ENCODE measurements around the gene PDE11A.
A peak's percentile ranks its signal among the peaks of the same experiment; 100 is the strongest.
"Not testable (repeated sequence)": the region's sequence is repeated elsewhere in the genome, so short reads cannot be mapped to it uniquely, and the experiment has no call there.

Gene PDE11A

DNA sequence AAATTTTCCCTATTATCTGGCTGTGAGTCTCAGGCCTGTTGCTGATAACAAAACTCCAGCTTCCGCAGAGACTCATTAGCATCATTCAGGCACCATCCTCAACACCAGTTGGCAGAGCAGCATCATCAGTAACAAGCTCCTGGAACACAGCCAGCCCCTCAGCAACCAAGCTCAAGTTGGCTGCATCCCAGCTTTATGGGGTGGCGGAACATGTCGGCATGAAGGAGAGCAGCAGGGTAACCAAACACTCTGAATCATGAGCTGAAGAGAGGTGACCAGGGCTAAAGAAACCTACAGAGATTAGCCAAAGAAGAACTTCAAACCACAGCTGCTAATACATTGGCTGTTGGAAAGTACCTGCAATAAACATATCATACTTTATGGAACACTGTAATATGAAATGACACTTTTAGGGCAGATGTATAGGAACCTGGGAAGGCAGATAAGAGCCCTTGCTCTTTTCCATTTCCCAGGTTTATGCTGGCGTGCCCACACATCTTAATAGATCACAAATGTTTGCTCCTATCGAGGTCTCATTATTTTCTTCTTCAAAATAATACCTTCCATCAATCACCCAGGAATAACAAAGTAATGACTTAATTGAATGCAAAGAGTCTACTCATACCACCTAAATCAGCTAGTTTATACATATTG, 63.8 kb downstream of the PDE11A start:
- no peak for DNase-seq (ENCODE audit: low spot score)

DNA sequence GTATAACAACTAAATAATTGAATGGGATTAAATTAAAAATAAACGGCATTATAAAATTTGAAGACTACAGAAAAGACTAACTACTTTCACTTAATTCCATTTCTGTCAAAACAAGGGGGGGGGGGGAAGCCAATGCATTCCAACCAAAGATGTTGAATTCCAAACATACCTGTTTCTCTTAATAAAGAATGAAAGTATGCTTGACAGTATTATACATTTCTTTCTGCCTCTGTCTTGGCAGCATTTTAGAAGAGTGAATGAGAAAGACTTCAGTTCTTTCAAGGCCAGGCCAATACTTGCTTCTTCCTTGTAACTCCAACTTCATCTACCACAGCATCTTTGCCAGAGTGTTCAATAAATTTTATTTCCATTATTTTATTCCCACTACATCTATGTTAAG, 65.9 kb downstream of the PDE11A start:
- DNase-seq (ENCODE audit: low spot score): no peak

DNA sequence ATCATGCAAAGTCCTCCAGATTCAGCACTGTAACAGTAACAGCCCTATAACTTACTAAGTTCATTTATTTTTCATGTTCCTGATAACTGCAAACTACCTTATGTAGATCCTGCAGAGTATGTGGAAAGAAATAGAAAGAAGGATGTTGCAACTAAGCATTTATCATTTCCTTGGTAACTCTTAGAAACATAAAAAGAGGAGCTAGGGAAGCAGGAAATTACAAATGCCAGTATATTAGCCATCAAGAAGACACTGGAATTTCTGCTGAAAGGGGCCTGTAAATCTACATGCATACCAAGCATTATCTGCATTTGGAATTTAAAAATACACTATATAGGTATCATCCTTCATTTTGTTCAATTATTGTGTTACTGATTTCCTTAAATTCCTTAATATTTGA, 66.8 kb downstream of the PDE11A start:
- DNase-seq (ENCODE audit: low spot score): no peak

DNA sequence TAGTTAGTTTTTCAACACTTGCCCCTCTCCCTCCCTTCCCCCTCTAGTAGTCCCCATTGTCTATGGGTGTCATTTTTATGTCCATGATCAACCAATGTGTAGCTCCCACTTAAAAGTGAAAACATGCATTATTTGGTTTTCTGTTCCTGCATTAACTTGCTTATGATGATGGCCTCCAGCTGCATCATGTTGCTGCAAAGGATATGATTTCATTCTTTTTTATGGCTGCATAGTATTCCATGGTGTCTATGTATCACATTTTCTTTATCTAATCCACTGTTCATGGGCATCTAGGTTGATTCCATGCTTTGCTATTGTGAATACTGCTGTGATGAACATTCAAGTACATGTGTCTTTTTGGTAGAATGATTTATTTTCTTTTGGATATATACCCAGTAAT, 70.5 kb downstream of the PDE11A start:
- DNase-seq (ENCODE audit: low spot score): no peak

DNA sequence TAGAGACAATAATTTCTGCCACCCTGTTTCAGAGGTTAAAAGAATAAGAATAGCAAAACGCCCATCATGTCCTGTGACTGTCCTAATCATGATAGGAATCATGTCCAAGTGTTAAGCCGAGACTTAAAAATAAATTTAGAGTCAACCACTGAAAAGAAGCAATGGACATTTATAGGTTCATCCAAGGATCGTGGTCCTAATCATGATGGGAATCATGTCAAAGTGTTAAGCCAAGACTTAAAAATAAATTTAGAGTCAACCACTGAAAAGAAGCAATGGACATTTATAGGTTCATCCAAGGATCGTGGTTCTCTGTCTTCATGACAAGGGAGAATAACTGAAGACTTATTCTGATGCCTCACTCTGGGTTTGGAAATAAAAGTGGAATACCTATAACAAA, 73.6 kb downstream of the PDE11A start:
- no peak for DNase-seq (ENCODE audit: low spot score)

DNA sequence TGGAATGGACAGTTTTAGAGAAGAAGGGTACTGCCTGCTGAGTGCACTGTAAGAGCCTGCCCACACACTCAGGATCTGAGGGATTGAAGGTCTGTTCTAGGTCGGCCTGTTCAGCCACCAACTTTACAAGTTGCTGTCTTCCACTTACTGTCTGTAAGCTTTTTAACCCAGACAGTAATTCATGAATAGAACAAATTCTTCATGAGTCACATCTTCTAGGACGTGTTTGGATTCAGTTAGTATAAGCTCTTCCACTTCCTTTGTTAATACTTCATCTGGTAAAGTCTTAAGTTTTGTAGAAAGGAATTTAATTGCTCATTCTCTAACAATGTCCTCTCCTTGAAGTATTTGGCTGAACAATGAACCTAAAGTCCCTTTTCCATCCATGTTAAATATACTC, 74.6 kb downstream of the PDE11A start:
- DNase-seq (ENCODE audit: low spot score): no peak

DNA sequence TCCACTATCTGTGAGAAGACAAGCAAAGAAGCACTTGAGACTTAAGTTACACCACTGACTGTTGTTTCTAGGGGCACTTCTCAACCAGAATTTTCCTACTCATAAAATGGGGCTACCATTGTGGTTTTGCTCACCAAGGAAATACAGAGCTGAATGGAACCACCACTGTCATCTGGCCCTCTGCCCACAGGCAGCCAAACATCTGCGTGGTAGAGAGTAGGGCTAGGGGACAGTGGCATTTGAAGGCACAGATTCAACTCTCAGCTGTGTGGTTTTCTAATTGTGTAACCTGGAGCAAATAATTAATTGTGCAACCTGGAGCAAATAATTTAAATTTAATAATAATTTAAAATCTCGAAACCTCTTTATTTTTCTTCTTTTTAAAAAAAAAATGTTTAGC, 79.6 kb downstream of the PDE11A start:
- no peak for DNase-seq (ENCODE audit: low spot score)

DNA sequence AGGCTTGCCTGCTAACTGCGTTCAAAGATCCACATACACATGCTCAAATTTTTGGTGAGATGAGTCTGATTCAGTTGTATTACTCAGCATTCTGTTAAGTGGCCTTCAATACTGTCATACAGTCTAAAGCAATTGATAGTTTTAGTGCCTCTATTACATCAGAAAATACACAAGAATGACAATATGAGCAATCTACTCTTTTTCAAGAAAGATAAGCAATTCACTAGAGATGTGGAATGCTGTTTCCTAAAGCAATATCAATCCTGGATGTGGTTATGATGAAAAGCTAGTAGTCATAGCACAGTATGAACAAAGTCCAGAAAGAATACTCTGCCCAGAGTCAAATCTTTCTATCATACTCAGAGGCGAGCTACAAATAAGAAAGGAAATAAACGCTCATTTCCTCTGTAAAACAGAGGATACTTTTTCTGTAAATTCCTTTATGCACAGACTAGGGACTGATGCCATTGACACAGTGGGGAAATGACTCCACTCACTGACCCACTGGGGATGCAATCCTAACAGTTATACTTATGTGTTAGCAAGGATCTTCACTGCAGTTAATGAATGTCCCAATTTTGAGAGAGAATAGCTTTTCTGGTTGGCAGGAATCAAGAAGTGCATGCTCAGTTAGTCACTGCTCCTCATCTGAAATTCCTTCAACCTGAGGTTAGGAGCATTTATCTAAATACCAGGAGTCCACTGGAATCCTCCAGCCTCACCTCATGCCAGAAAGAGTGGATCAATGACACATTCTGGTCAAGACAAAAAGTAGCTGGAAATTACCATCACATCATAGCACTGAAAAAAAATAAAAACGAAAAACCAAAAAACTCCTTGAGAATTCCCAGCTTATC, 83.3 kb downstream of the PDE11A start:
- DNase-seq (ENCODE audit: low spot score): no peak

DNA sequence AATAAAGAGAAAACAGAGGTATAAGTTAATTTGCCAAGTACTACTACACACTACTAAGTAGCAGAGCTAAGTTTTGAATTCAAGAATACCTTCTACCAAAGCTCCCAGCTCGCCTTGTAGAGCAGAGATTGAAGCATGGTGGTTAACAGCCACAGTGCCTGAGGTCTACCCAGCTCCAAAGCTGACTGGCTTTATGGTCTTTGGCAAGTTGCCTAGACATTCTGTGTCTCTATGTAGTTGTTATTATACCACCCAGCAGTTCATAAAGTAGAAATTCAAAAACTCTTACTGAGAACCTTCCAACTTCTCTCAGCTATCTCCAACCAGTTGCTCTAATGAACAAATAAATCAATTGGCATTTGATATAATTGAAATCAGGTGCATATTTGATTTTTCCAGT, 87.8 kb downstream of the PDE11A start:
- no peak for DNase-seq (ENCODE audit: low spot score)

DNA sequence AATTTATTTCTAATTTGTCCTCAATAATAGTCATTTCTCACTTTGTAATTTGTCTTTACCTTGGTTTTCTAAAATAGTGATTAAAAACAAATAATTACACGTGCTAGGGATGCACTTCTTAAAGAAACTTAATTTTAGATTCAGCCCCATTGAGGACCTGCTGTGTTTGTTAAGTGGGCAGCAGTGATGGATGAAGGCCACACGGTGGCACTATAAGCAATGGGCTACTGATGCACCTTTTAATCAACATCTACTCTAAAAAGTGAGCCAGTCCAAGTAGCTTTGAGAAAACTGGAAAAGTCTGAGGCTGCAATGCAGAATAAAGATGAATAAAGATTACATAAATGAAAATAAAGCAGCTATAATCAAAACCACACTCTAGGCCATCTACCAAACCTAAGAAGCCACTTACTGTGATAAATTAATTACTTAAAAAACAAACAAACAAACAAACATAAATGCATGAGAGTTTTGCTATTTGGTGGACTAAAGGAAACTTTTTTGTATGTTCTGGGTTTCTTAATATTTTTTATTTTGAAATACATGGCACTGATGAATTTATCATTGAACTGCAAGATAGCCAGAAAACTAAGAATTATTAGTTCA, 89.3 kb downstream of the PDE11A start:
- DNase-seq (ENCODE audit: low spot score): peak; percentile 8

DNA sequence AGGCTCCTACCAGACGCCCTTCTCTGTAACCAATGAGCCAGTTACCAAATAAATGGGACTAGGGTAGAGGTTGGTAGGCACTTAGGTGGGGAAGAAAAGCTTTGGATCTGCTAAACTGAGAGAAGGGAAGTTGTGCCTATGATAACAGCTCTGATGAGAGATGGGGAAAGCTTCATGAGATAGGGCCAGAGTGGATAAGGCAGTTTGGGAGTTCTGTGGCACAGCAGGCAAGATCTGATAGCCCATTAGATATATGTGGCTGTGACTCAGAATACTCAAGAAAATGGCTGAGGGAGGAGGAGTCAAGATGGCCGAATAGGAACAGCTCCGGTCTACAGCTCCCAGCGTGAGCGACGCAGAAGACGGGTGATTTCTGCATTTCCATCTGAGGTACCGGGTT, 99.8 kb downstream of the PDE11A start:
- no peak for DNase-seq (ENCODE audit: low spot score)

DNA sequence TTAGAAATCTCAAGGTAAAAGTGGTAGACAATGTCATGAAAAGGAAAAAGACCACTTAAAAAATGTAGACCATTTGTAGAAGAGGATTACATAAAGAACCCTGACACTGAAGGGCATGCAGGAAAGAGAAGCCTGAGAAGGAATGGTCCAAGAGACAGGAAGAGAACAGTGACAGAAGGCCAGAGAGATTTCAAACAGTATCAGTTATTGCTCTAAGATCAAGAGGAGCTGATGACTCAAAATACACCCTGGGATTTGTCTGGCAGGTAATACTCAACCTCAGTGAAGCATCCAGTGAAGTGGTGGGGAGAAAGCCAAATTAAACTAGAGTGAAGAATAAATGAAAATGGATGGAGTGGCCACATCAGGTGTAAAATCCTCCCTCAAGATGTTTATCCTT, 100.5 kb downstream of the PDE11A start:
- no peak for DNase-seq (ENCODE audit: low spot score)

DNA sequence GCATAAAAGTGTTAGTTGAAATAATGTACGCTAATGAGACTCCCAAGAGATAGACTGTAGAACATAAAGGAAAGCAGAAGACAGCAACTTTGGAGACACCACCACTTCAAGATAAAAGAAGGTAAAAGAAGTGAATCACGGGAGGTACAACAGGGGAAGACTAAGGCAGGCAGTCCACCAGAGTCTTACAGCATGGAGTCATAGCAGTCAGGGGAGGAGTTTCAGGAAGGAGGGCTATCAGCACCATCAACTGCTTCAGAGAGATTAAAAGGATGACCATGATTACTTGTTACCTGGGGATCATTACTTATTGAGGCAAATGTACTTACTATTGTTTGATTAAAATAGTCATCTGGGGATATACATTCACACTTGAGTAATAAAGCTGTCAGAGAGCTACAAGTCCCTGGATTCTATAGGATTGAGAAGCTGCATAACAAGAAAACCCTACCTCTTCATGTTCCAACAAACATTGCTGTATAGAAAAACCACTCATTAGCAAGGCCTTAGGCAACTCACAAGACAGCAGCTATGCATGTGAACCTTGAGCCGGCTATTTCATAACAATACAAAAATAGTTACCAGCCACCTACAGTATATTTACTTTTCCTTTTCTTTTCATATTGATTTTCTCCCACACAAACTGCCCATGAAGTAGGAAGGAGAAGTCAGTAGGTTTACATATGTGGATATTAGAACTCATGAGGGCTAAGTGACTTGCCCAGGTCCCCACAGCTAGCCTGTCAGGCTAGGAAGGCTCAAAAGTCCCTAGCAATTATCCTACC, 101.7 kb downstream of the PDE11A start:
- DNase-seq (ENCODE audit: low spot score): no peak

DNA sequence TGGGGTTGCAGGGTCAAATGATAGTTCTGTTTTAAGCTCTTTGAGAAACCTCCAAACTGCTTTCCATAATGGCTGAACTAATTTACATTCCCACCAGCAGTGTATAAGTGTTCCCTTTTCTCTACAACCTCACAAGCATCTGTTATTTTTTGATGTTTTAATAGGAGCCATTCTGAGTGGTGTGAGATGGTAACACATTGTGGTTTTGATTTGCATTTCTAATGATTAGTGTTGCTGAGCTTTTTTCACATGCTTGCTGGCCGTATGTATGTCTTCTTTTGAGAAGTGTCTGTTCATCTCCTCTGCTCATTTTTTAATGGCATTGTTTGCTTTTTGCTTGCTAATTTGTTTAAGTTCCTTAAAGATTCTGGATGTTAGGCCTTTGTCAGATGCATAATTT, 107.7 kb downstream of the PDE11A start:
- no peak for DNase-seq (ENCODE audit: low spot score)

DNA sequence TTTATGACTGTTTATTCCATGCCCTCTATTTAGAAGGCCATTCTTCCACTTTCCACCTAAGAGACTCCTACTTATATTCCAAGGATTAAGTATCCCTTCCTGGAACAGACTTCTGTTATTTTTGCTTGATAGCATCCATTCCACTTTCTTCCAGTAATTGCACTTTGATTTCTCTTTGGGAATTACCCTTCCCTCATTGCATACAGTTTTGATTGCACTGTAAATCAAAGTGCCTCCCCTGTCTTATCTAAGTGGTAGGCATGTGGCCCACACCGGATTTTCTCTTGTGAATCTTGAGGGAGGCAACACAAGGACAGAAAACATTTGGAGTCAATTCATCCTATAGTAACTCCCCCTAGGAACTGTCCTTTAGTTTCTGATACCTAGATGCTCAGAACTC, 120.4 kb downstream of the PDE11A start:
- DNase-seq (ENCODE audit: low spot score): no peak

DNA sequence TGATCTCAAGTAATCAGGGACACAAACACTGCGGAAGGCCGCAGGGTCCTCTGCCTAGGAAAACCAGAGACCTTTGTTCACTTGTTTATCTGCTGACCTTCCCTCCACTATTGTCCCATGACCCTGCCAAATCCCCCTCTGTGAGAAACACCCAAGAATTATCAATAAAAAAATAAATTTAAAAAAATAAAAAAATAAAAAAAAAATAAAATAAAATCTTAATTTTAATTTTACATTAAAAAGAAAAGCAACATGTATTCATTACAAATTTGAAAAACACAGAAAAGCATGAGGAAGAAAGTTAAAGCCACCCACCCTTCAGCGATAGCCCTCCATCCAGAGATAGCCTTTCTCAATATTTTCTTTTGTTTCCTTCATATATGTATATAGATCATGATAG, 125.0 kb downstream of the PDE11A start:
- DNase-seq (ENCODE audit: low spot score): not testable (repeated sequence)

DNA sequence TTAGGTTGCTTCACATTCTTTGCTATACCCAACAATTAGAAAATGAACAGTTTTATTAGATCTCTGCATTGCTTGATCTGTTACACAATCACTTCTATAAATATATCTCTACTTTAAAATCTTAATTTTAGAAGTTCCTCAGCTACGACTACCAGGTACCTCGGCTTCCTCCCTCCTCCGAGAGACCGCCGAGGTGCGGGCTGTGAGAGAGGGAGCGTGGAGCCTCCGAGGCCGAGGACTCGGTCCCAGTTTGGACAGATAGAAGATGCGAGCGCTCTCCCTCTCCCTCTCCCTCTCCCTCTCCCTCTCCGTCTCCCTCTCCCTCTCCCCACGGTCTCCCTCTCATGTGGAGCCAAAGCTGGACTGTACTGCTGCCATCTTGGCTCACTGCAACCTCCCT, 128.0 kb downstream of the PDE11A start:
- DNase-seq (ENCODE audit: low spot score): not testable (repeated sequence)

DNA sequence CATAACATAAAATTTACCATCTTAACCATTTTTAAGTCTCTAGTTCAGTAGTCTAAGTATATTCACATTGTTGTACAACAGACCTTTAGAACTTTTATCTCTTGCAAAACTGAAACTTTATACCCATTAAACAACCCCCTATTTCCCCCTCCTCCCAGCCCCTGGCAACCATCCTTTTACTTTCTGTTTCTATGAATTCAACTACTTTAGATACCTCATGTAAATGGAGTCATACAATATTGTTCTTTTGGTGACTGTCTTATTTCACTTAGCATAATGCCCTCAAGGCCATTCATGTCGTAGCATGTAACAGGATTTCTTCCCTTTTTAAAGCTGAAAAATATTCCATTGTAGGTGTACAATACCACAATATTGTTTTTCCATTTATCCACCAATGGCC, 129.8 kb downstream of the PDE11A start:
- DNase-seq (ENCODE audit: low spot score): no peak

DNA sequence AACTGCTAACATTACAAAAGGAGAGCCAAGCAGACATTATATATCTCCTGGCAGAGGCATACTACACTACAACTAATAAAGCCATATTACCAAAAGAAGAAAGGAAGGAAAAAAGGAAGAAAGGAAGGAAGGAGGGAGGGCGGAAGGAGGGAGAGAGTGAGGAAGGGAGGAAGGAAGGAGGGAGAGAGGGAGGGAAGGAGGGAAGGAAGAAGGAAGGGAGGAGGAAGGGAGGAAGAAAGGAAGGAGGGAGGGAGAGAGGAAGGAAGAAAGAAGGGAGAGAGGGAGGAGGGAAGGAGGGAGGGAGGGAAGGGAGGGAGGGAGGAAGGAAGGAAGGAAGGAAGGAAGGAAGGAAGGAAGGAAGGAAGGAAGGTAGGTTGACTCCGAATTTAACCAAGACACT, 133.4 kb downstream of the PDE11A start:
- no peak for DNase-seq (ENCODE audit: low spot score)

DNA sequence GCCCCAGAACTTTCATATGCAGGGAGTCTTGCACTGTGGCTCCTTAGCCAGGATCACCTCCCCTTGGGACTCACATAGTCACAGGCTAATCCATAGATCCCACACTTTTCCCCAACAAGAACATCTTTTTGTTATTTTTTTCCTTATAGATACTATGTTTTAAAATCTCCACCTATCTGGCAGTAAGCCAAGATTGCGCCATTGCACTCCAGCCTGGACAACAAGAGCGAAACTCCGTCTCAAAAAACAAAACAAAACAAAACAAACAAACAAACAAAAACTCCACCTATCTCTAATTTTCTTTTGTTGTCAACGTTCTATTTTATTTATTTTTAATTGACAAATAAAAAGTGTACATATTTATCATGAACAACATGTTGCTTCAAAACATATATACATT, 141.7 kb downstream of the PDE11A start:
- DNase-seq (ENCODE audit: low spot score): no peak

DNA sequence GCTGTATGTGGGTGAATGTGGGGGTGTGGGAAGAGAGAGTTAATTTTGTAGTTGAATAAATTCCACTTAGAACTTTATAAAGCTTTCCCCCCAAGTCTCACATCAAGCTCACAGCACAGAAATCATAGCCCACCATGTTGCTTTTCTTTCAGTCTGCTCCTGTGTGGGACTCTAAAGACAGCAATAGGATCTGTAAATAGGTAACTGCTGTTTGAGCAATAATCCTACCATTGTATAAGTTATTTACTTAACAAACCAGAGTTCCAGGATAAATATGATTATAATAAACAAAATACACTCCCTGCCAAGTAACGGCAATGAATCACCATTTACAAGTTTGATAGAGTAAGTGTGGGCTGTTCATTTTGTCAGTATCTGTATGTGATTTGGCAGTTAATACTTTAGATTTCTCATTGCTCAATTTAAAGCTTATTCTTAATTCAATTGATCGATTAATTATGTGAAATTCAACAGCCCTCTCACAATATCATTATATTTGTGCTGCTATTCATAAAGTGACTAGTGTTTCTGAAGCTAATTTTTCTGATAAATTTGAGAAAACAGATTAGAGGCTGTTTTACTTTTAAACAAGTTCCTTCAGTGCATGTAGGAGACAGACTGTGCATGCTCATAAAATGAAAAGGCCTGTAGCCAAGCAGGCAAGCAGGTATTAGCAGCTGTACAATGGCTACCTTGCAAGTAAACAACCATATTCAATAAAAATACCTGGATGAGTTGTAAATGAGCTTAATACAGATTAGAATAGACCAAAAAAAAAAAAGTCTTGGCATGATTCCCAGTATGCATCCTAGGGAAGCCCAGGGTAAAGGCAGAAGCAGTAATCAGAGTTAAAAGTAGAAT, 142.7 kb downstream of the PDE11A start:
- DNase-seq (ENCODE audit: low spot score): no peak

DNA sequence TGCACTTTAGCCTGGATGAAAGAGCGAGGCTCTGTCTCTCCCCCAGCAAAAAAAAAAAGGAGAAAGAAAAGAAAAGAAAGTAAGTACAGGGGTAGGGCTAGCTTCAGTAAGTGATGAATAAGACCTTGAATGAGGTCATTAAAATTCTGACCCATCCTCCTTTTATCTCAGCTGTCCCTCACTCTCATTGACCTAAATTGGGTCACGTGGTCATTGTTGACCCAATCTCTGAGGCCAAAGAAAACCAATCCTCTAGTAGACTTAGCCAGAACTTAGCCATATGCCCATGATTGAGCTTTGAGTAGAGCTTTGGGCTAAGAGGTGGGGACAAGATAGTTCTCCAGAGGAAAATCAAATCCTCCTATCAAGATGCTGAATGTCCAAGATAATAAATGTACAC, 149.3 kb downstream of the PDE11A start:
- DNase-seq (ENCODE audit: low spot score): no peak
